GM12878 (cell line): Measurements from ENCODE around the gene C10orf90. TPM values are rescaled to one million over a fixed set of nuclear protein-coding genes. Genes with fewer than 3 reads are reported as not detected.

ENCODE experiments used
- ATAC-seq: fragments of 200-7000 bp; cut with Tn5 transposase; 3 replicates; pipeline ENCODE4 v1.9.1; 2020; ENCODE audit warnings: mild to moderate bottlenecking, moderate library complexity
- BruUV-seq: library from RNA; stranded (reverse); fragments of 400-500 nt; replicated peaks from 2 replicates; lab custom pipeline; 2021; lab: Mats Ljungman, UMichigan
- CTCF ChIA-PET: fragments of 300-600 bp; sonication (Branson Sonifier 250); formaldehyde crosslinking; extraction: SDS; loops from one replicate; lab custom pipeline; 2021; ENCODE audit warnings: inconsistent platforms; lab: Yijun Ruan, JAX
- POLR2A ChIA-PET: fragments of 350-600 bp; formaldehyde crosslinking; extraction: SDS; loops from one replicate; lab custom pipeline; 2021; ENCODE audit warnings: inconsistent platforms; lab: Charles Lee
- RAD21 ChIA-PET: fragments of 300-600 bp; sonication (Branson Sonifier 250); formaldehyde crosslinking; loops from one replicate; lab custom pipeline; 2023; ENCODE audit warnings: antibody characterized with exemption; ENCODE audit not compliant: unreplicated experiment; lab: Charles Lee
- SMC1A ChIA-PET: fragments of 300-600 bp; sonication (Branson Sonifier 250); formaldehyde crosslinking; loops from one replicate; lab custom pipeline; 2023; ENCODE audit not compliant: unreplicated experiment, uncharacterized antibody; lab: Charles Lee
- DNase-seq: peaks from one replicate; pipeline ENCODE4 v3.0.0-alpha.2; 2011; ENCODE audit warnings: low read depth, low spot score
- FAIRE-seq: peaks from 3 replicates; lab custom pipeline; 2011; peaks lifted over from hg19 to GRCh38; lab: Jason Lieb, UNC
- H2AFZ ChIP-seq: 2 replicates; pipeline ENCODE4 v1.6.0; 2011; ENCODE audit warnings: low read depth, low read length, control low read depth; ENCODE audit not compliant: control insufficient read depth
- H3K27ac ChIP-seq: 2 replicates; pipeline ENCODE4 v1.5.1; 2011; ENCODE audit warnings: control low read depth; ENCODE audit not compliant: control insufficient read depth, insufficient read depth
- H3K27me3 ChIP-seq, 2 experiments: replicated peaks in 1 of 2; 2 replicates each; pipeline versions ENCODE4 v1.6.0 to v1.6.1; 2011; ENCODE audit warnings: low read length in 1 of 2; ENCODE audit not compliant: control insufficient read depth in 2 of 2, insufficient read depth in 2 of 2
- H3K36me3 ChIP-seq, 2 experiments: 2 replicates each; pipeline ENCODE4 v1.5.1; 2011; ENCODE audit warnings: low read length in 1 of 2; ENCODE audit not compliant: control insufficient read depth in 2 of 2, insufficient read depth in 2 of 2
- H3K4me1 ChIP-seq: 2 replicates; pipeline ENCODE4 v1.6.1; 2011; ENCODE audit warnings: mild to moderate bottlenecking, low read length, moderate library complexity, mixed read lengths; ENCODE audit not compliant: control insufficient read depth, insufficient read depth
- H3K4me2 ChIP-seq: 2 replicates; pipeline ENCODE4 v1.6.0; 2011; ENCODE audit warnings: control low read depth; ENCODE audit not compliant: control insufficient read depth, insufficient read depth
- H3K4me3 ChIP-seq: fragments of 200-600 bp; sonication (generic); 2 replicates; pipeline ENCODE4 v1.5.1; 2016
- H3K79me2 ChIP-seq: 2 replicates; pipeline ENCODE4 v1.6.0; 2011; ENCODE audit warnings: low read length; ENCODE audit not compliant: control insufficient read depth, insufficient read depth
- H3K9ac ChIP-seq: 2 replicates; pipeline ENCODE4 v1.8.0; 2011; ENCODE audit warnings: low read length, control low read depth, mixed read lengths; ENCODE audit not compliant: control insufficient read depth, insufficient read depth
- H3K9me3 ChIP-seq: replicated peaks from 3 replicates; pipeline ENCODE4 v1.5.1; 2011; ENCODE audit warnings: mild to moderate bottlenecking, low read length; ENCODE audit not compliant: control insufficient read depth, insufficient read depth
- H4K20me1 ChIP-seq: 2 replicates; pipeline ENCODE4 v1.6.0; 2011; ENCODE audit not compliant: control insufficient read depth, insufficient read depth
- PML ChIP-seq: IDR thresholded peaks from 2 replicates; pipeline ENCODE4 v1.6.1; 2012; ENCODE audit warnings: low read length, inconsistent platforms
- WGBS: methylation state at CpG from one replicate; pipeline ENCODE4 v1.1.6; 2016; ENCODE audit warnings: low lambda C conversion rate; ENCODE audit not compliant: insufficient replicate concordance, insufficient coverage; ENCODE audit errors: missing lambda C conversion rate; 5-methylcytosine and 5-hydroxymethylcytosine counted together
- in situ Hi-C: fragments of 300-500 bp; cut with MboI; formaldehyde crosslinking; loops from 9 replicates; pipeline ENCODE4 v1.14.3; 2018; ENCODE audit warnings: mixed read lengths
- intact Hi-C: fragments of 100-400 bp; cut with micrococcal nuclease; formaldehyde crosslinking; loops from one replicate; pipeline ENCODE4 v1.14.2; 2022; ENCODE audit not compliant: unreplicated experiment
- polyA plus RNA-seq, 11 experiments: library from polyadenylated mRNA; depleted of rRNA in 4 of 11; unstranded in 6 of 11; stranded (reverse) in 5 of 11; fragments of >200 nt; fragmentation: Nextera tagmentation in 4 of 11; fragmentation: Illumina TruSeq in 1 of 11; extraction: Ambion mirVana in 4 of 11; extraction: Trizol in 1 of 11; gene quantifications; 1 replicate in 1 of 11; 2 replicates in 10 of 11; pipeline versions ENCODE4 v1.2.1 to v1.2.3, GENCODE V29; 2011 to 2016; ENCODE audit warnings: inconsistent platforms in 2 of 11, missing spikeins in 2 of 11, low read depth in 1 of 11
- total RNA-seq, 4 experiments: library from RNA; depleted of rRNA in 3 of 4; stranded (reverse); fragments of >200 nt in 3 of 4; fragmentation: Illumina TruSeq in 1 of 4; extraction: Trizol in 1 of 4; gene quantifications; 2 replicates each; pipeline versions ENCODE4 v1.2.1 to v1.2.3, GENCODE V29; 2013 to 2021
- TF ChIP-seq, protein P1 (sequence below): IDR thresholded peaks from 2 replicates; pipeline ENCODE4 v1.6.1; 2012; ENCODE audit warnings: improper control_type of control experiment, low read depth, low read length; ENCODE audit not compliant: insufficient replicate concordance
- TF ChIP-seq, protein P2 (sequence below): fragments of 450-650 bp; IDR thresholded peaks from 2 replicates; pipeline ENCODE4 v1.6.1; 2014; ENCODE audit warnings: mild to moderate bottlenecking

C10orf90 gene
- total and polyA plus RNA-seq, 10 of the 15 experiments (the other 5 are each of a cell fraction or from before 2014, with no cell fraction given): 0.04 TPM; not detected in 9

DNA sequence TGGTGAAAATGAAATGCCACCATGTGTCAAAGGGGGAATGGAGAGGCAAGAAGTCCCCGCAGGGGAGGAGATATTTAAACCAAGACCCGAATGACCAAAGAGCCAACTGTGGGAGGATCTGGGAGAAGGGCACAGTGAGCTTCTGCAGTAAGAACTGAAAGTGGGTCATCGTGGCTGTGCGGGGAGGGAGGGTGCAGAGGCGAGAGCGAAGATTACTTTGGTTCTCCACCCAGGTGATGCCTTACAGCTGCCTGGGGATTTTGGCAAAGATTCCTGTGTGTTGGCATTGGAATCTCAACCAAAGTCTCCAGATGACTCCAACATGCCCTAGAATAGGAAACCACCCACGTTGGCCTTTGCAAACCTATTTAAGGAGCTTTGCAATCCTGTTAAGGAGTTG is 238.0 kb downstream of the C10orf90 start:
- no peak overlapping the region for H2AFZ ChIP-seq
- H3K27ac ChIP-seq: no peak overlapping the region
- no peaks in the 10 kb centered on the region for H3K36me3 ChIP-seq
- DNase-seq: no peak
- POLR2A ChIA-PET: no interaction called here
- no peaks in the 10 kb centered on the region for H3K9me3 ChIP-seq
- FAIRE-seq: no peak
- no peaks in the 10 kb centered on the region for H3K79me2 ChIP-seq
- 30% methylated on average over 7 of the region's 7 CpGs for WGBS
- no peak overlapping the region for H3K4me3 ChIP-seq
- no TSS peak for BruUV-seq
- SMC1A ChIA-PET: no interaction called here
- no peak for ATAC-seq
- no peaks in the 10 kb centered on the region for H3K4me1 ChIP-seq
- H3K4me2 ChIP-seq: no peak overlapping the region
- H3K27me3 ChIP-seq: no peaks in the 10 kb centered on the region
- in situ Hi-C loops (no loop called here), intact Hi-C loops (no loop called here)
- TF ChIP-seq, protein P1, sequence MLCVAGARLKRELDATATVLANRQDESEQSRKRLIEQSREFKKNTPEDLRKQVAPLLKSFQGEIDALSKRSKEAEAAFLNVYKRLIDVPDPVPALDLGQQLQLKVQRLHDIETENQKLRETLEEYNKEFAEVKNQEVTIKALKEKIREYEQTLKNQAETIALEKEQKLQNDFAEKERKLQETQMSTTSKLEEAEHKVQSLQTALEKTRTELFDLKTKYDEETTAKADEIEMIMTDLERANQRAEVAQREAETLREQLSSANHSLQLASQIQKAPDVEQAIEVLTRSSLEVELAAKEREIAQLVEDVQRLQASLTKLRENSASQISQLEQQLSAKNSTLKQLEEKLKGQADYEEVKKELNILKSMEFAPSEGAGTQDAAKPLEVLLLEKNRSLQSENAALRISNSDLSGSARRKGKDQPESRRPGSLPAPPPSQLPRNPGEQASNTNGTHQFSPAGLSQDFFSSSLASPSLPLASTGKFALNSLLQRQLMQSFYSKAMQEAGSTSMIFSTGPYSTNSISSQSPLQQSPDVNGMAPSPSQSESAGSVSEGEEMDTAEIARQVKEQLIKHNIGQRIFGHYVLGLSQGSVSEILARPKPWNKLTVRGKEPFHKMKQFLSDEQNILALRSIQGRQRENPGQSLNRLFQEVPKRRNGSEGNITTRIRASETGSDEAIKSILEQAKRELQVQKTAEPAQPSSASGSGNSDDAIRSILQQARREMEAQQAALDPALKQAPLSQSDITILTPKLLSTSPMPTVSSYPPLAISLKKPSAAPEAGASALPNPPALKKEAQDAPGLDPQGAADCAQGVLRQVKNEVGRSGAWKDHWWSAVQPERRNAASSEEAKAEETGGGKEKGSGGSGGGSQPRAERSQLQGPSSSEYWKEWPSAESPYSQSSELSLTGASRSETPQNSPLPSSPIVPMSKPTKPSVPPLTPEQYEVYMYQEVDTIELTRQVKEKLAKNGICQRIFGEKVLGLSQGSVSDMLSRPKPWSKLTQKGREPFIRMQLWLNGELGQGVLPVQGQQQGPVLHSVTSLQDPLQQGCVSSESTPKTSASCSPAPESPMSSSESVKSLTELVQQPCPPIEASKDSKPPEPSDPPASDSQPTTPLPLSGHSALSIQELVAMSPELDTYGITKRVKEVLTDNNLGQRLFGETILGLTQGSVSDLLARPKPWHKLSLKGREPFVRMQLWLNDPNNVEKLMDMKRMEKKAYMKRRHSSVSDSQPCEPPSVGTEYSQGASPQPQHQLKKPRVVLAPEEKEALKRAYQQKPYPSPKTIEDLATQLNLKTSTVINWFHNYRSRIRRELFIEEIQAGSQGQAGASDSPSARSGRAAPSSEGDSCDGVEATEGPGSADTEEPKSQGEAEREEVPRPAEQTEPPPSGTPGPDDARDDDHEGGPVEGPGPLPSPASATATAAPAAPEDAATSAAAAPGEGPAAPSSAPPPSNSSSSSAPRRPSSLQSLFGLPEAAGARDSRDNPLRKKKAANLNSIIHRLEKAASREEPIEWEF: no peak
- TF ChIP-seq, protein P2, sequence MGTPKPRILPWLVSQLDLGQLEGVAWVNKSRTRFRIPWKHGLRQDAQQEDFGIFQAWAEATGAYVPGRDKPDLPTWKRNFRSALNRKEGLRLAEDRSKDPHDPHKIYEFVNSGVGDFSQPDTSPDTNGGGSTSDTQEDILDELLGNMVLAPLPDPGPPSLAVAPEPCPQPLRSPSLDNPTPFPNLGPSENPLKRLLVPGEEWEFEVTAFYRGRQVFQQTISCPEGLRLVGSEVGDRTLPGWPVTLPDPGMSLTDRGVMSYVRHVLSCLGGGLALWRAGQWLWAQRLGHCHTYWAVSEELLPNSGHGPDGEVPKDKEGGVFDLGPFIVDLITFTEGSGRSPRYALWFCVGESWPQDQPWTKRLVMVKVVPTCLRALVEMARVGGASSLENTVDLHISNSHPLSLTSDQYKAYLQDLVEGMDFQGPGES: no peak
- TF ChIP-seq PML: no peak
- CTCF ChIA-PET: no interaction called here
- H3K9ac ChIP-seq: no peak overlapping the region
- RAD21 ChIA-PET: no interaction called here
- no peaks in the 10 kb centered on the region for H4K20me1 ChIP-seq
